GM12891 (cell line): ENCODE measurements around the gene VWA8.

Experiments used
- POLR2A ChIP-seq: IDR thresholded peaks from 2 replicates; pipeline ENCODE4 v1.6.1; 2011; ENCODE audit warnings: low read depth, low read length, control low read depth
- POLR2AphosphoS5 ChIP-seq: IDR thresholded peaks from 2 replicates; pipeline ENCODE4 v1.6.1; 2011; ENCODE audit warnings: low read depth, low read length, control low read depth
- SPI1 ChIP-seq: IDR thresholded peaks from 2 replicates; pipeline ENCODE4 v1.6.1; 2011; ENCODE audit warnings: low read depth, low read length, control low read depth
- TAF1 ChIP-seq: IDR thresholded peaks from 2 replicates; pipeline ENCODE4 v1.6.1; 2011; ENCODE audit warnings: low read depth, low read length, control low read depth

DNA sequence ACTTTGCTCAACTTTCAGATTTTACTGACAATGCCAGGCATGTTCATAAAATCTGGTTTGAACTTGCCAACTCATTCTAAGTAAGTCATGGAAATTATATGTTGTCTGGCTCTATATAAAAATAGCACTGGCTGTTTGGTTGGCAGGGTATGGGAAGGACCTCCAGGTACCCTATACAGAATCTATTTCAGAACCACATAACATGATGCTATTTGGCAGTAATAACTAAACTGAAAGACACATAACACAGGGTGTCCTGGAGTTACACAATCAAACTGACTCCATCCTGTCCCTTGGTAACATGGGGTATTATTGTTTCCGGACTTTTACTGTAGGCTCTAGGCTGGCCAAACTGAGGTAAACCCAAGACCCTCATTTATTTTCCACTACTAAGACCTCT, 254.8 kb downstream of the VWA8 start:
- TF ChIP-seq POLR2AphosphoS5 (no peak), POLR2A (no peak), TAF1 (no peak), SPI1 (no peak)
